KOPT-K1 (cell line): Measurements from ENCODE around the gene REST.
"Not testable (repeated sequence)": the region's sequence is repeated elsewhere in the genome, so short reads cannot be mapped to it uniquely, and the experiment has no call there.

ENCODE experiments used
- H3K27ac ChIP-seq: fragments of 200-600 bp; sonication (generic); 2 replicates; pipeline ENCODE4 v1.5.1; 2016; ENCODE audit warnings: antibody characterized with exemption, mild to moderate bottlenecking, low read depth, low read length; ENCODE audit not compliant: poor library complexity, severe bottlenecking
- H3K36me3 ChIP-seq: fragments of 200-600 bp; sonication (generic); 2 replicates; pipeline ENCODE4 v1.5.1; 2017; ENCODE audit warnings: antibody characterized with exemption, mild to moderate bottlenecking, low read length, moderate library complexity; ENCODE audit not compliant: insufficient read depth
- H3K9me3 ChIP-seq: fragments of 200-600 bp; sonication (generic); 2 replicates; pipeline ENCODE4 v1.5.1; 2017; ENCODE audit warnings: antibody characterized with exemption, low read length, mild to moderate bottlenecking; ENCODE audit not compliant: insufficient read depth, poor library complexity, severe bottlenecking

Gene REST

DNA sequence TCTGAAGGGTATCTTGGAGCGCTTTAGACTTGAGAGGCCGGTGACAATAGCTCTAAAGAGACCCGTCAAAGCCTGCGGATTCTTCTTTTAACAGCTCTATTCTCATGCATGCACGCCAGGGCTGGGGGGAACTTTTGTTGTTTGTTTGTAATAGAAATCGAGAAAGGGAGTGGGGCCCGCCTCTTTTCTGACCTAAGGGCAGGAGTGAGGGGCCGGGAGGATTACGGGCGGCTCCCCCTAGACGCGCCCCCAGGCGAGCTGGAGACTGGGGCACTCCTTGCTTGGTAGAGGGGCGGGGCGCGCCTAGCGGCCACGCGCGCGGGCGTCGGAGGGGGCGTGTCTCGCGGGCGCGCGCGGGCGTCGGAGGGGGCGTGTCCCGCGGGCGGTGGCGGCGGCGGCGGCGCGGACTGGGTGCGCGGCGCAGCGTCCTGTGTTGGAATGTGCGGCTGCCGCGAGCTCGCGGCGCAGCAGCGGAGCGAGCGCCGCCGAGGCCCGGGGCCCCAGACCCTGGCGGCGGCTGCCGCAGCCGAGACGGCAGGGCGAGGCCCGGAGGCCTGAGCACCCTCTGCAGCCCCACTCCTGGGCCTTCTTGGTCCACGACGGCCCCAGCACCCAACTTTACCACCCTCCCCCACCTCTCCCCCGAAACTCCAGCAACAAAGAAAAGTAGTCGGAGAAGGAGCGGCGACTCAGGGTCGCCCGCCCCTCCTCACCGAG is at the start of gene REST:
Gene REST (plus strand): TSS at position 412 of the 717 bp plus-strand sequence. CDS start 2,739 bp downstream, outside the sequence.
- Histone ChIP-seq H3K9me3 (no peaks in the 10 kb centered on the region), H3K36me3 (peaks cover 20% of the 10 kb centered on the region), H3K27ac (peak within 1 kb of the TSS; percentile 93)

GRCh38 chr4:56859841-56860240 is 47.9 kb upstream of the REST start:
- H3K27ac ChIP-seq, result no peak overlapping the region
- H3K36me3 ChIP-seq, result no peaks in the 10 kb centered on the region
- H3K9me3 ChIP-seq, result no peaks in the 10 kb centered on the region

DNA sequence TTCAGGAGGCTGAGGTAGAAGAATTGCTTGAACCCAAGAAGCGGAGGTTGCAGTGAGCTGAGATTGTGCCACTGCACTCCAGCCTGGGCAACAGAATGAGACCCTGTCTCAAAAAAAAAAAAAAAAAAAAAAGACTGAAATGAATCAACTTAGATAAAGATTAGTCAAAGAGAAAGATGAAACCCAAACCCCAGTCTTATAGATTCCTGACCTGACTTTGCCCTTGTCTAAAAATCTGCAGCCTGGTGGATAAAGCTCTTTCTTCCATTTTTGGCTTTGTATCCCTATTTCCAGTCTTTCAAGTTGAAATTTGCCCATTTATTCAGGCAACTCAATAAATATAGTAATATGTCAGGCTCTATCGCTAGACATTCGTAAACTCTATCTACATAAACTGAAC is 46.9 kb upstream of the REST start:
- no peaks in the 10 kb centered on the region for H3K36me3 ChIP-seq
- H3K9me3 ChIP-seq, result no peaks in the 10 kb centered on the region
- H3K27ac ChIP-seq, result no peak overlapping the region

- Histone ChIP-seq H3K27ac (no peak overlapping the region), H3K36me3 (no peaks in the 10 kb centered on the region), H3K9me3 (no peaks in the 10 kb centered on the region)
These were observed 46.3 kb upstream of the REST start for GRCh38 chr4:56861360-56861759.

- H3K36me3 ChIP-seq, result no peaks in the 10 kb centered on the region
- no peaks in the 10 kb centered on the region for H3K9me3 ChIP-seq
- no peak overlapping the region for H3K27ac ChIP-seq
These were observed 44.1 kb upstream of the REST start for GRCh38 chr4:56863441-56864139.

GRCh38 chr4:56870946-56871345 is 36.8 kb upstream of the REST start:
- no peak overlapping the region for H3K27ac ChIP-seq
- H3K36me3 ChIP-seq, result no peaks in the 10 kb centered on the region
- no peaks in the 10 kb centered on the region for H3K9me3 ChIP-seq

- Histone ChIP-seq H3K27ac (no peak overlapping the region), H3K9me3 (no peaks in the 10 kb centered on the region), H3K36me3 (no peaks in the 10 kb centered on the region)
These were observed 36.3 kb upstream of the REST start for GRCh38 chr4:56871371-56871866.

- H3K27ac ChIP-seq, result no peak overlapping the region
- H3K9me3 ChIP-seq, result no peaks in the 10 kb centered on the region
- no peaks in the 10 kb centered on the region for H3K36me3 ChIP-seq
These were observed 33.5 kb upstream of the REST start for GRCh38 chr4:56874166-56874565.

- Histone ChIP-seq H3K36me3 (no peaks in the 10 kb centered on the region), H3K27ac (no peak overlapping the region), H3K9me3 (no peaks in the 10 kb centered on the region)
These were observed 32.8 kb upstream of the REST start for GRCh38 chr4:56874923-56875322.

GRCh38 chr4:56876264-56876663 is 31.4 kb upstream of the REST start:
- Histone ChIP-seq H3K9me3 (no peaks in the 10 kb centered on the region), H3K27ac (no peak overlapping the region), H3K36me3 (no peaks in the 10 kb centered on the region)

GRCh38 chr4:56879996-56880395 is 27.7 kb upstream of the REST start:
- Histone ChIP-seq H3K9me3 (no peaks in the 10 kb centered on the region), H3K36me3 (no peaks in the 10 kb centered on the region), H3K27ac (no peak overlapping the region)

DNA sequence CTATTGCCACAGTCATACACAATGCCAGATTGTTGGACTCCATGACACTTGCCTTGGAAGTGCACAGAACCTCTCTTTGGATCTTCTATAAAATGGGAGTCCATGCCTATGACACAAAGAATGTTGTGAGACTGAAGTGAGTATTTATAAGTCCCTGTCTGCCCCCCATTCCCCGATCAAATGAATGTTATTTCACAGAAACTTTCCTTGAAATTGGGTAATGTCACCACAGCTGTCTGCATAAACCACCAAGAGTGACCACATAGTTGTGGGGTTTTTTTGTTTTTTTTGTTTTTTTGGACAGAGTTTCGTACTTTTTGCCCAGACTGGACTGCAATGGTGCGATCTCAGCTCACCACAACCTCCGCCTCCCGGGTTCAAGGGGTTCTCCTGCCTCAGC is 27.1 kb upstream of the REST start:
- Histone ChIP-seq H3K27ac (no peak overlapping the region), H3K36me3 (no peaks in the 10 kb centered on the region), H3K9me3 (no peaks in the 10 kb centered on the region)

- not testable (repeated sequence) for H3K27ac ChIP-seq, H3K36me3 ChIP-seq, H3K9me3 ChIP-seq
These were observed 23.2 kb upstream of the REST start for GRCh38 chr4:56884511-56884910.

DNA sequence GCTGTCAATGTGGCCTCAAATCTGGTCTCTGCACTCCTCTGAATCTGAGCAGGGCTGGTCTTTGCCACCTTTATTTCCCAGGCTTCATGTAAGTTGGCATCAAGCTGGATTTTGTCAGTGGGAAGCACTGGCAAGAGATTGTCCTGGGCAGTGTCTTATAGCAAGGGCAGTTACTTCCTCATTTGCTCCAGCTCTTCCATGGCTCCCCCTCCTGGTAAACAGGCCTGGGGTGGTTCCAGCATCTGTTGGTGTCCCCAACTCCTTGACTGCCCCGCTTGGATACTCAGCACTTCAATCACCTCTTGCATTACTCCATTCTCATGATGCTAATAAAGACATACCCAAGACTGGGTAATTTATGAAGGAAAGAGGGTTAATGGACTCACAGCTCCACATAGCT is 15.0 kb upstream of the REST start:
- Histone ChIP-seq H3K27ac (no peak overlapping the region), H3K36me3 (no peaks in the 10 kb centered on the region), H3K9me3 (no peaks in the 10 kb centered on the region)

DNA sequence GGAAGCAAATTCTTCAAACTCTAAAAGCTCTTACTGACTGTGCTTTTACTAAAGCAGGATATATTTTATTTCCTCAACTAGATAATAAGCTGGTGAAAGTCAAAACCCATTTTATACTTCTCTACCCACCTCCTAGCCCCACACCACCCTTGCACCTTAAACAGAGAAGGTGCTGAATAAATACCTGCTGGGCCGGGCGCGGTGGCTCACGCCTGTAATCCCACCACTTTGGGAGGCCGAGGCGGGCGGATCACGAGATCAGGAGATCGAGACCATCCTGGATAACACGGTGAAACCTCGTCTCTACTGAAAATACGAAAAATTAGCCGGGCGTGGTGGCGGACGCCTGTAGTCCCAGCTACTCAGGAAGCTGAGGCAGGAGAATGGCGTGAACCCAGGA is 9.9 kb upstream of the REST start:
- not testable (repeated sequence) for H3K9me3 ChIP-seq, H3K36me3 ChIP-seq, H3K27ac ChIP-seq

DNA sequence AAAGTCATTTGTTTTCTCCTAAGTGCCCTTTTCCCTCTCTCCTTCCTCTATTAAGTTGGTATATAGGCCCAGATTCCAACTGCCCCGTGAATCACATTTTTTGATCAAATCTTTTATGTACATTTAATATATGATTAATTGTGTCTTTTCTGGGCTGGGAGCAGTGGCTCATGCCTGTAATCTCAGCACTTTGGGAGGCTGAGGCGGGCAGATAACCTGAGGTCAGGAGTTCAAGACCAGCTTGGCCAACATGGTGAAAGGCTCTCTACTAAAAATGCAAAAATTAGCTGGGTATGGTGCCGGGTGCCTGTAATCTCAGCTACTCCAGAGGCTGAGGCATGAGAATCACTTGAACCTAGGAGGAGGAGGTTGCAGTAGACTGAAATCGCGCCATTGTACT is 7.5 kb upstream of the REST start:
- not testable (repeated sequence) for H3K36me3 ChIP-seq, H3K27ac ChIP-seq, H3K9me3 ChIP-seq
